D721Med (cell line): Measurements from ENCODE around the gene CTRL.

Experiments
- DNase-seq: peaks from one replicate; pipeline ENCODE4 v3.0.0; 2011; ENCODE audit warnings: low spot score; ENCODE audit not compliant: insufficient read length
- FAIRE-seq: peaks from 2 replicates; lab custom pipeline; 2011; peaks lifted over from hg19 to GRCh38; lab: Jason Lieb, UNC
- TF ChIP-seq, protein P1 (sequence below): IDR thresholded peaks from 2 replicates; pipeline ENCODE4 v1.5.1; 2012; ENCODE audit warnings: mild to moderate bottlenecking, control low read depth; ENCODE audit not compliant: insufficient read depth; ENCODE audit errors: missing control alignments

The CTRL gene

DNA sequence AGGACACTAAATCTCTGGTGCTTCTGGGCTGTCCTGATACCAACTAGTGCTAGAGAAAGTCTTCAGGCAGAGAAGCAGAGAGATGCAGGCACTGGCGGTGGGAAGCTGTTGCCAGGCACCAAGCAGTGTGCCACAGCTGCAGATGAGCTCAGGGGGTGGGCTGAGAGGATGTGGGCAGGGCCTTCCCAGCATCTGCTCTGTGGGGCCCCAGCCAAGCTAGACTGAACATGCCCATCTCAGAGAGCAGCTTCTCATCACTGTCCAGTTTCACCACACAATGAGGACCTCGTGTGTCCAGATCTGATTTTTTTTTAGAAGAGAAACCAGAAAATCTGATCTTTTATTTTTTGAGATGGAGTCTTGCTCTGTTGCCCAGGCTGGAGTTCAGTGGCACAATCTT lies 21.5 kb downstream of the CTRL start:
- no peak for FAIRE-seq
- TF ChIP-seq, protein P1, sequence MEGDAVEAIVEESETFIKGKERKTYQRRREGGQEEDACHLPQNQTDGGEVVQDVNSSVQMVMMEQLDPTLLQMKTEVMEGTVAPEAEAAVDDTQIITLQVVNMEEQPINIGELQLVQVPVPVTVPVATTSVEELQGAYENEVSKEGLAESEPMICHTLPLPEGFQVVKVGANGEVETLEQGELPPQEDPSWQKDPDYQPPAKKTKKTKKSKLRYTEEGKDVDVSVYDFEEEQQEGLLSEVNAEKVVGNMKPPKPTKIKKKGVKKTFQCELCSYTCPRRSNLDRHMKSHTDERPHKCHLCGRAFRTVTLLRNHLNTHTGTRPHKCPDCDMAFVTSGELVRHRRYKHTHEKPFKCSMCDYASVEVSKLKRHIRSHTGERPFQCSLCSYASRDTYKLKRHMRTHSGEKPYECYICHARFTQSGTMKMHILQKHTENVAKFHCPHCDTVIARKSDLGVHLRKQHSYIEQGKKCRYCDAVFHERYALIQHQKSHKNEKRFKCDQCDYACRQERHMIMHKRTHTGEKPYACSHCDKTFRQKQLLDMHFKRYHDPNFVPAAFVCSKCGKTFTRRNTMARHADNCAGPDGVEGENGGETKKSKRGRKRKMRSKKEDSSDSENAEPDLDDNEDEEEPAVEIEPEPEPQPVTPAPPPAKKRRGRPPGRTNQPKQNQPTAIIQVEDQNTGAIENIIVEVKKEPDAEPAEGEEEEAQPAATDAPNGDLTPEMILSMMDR: no peak

DNA sequence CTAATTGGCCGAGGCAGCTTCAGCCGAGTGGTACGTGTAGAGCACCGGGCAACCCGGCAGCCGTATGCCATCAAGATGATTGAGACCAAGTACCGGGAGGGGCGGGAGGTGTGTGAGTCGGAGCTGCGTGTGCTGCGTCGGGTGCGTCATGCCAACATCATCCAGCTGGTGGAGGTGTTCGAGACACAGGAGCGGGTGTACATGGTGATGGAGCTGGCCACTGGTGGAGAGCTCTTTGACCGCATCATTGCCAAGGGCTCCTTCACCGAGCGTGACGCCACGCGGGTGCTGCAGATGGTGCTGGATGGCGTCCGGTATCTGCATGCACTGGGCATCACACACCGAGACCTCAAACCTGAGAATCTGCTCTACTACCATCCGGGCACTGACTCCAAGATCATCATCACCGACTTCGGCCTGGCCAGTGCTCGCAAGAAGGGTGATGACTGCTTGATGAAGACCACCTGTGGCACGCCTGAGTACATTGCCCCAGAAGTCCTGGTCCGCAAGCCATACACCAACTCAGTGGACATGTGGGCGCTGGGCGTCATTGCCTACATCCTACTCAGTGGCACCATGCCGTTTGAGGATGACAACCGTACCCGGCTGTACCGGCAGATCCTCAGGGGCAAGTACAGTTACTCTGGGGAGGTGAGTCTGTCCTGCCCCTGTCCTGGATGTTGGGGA lies 22.5 kb downstream of the CTRL start:
- TF ChIP-seq, protein P1: no peak
- no peak for DNase-seq
- no peak for FAIRE-seq

More for the DNA sequence above, 21.5 kb downstream of the CTRL start:
- DNase-seq: no peak

DNA sequence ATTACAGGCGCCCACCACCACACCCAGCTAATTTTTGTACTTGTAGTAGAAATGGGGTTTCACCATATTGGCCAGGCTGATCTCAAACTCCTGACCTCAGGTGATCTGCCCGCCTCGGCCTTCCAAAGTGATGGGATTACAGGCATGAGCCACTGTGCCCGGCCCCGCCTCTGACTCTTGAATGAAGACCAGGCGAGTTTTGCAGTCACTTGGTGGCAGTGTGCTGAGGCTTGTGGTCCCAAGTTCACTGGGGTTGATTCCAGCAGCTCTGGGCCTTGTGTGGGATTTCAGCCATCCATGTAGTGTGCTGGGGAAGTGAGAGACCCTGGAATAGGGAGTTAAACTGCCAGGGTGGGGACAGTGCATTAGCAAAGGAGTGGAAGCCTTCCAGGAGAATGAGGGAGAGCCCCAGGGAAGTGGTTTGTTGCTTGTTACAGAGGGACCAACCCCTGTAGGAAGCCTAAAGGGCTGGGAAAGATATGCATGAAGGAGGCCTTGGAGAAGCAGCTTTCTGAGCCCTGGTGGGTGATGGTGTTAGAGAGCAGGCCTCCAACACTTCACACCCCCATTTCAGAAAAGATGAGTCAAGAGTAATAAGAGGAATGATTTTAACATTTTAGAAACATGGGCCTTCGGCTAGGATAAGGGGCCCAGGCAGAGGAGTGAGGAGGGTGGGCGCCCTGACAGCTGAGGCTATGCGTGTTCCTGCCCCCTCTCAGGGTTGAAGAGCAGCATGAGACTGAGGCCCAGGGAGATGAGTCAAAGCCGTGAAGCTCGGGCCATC lies 24.1 kb downstream of the CTRL start:
- TF ChIP-seq, protein P1: no peak
- FAIRE-seq (no peak), DNase-seq (no peak)

DNA sequence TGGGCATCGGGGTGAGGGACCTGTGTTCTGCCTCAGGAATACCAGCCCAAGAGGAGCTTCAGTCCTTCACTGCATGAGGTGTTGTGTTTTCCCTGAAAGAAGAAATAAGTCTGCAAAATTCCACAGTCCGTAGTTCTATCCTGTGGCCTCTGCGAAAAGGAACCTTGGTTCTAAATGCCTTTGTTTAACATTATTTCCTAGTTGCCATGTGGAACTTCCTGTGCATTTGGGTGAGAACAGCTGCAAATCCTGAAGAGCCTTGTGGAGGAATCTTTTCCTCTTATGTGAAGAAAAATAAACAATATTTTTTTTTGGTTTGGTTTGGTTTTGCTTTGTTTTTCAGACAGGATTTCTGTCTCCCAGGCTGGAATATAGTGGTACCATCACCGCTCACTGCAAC lies 28.8 kb downstream of the CTRL start:
- DNase-seq: no peak
- TF ChIP-seq, protein P1: no peak
- FAIRE-seq: no peak

DNA sequence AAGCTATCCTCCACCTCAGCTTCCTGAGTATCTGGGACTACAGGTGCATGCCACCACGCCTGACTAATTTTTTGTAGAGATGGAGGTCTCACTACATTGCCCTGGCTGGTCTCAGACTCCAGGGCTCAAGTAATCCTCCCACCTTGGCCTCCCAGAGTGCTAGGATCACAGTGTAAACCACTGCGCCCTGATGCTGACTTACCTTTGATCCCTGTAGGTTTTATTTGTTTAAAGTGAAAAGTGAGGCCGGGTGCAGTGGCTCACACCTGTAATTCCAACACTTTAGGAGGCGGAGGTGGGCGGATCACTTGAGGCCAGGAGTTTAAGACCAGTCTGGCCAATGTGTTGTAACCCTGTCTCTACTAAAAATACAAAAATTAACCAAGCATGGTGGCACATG lies 29.9 kb downstream of the CTRL start:
- FAIRE-seq (no peak), DNase-seq (no peak)
- TF ChIP-seq, protein P1: no peak

DNA sequence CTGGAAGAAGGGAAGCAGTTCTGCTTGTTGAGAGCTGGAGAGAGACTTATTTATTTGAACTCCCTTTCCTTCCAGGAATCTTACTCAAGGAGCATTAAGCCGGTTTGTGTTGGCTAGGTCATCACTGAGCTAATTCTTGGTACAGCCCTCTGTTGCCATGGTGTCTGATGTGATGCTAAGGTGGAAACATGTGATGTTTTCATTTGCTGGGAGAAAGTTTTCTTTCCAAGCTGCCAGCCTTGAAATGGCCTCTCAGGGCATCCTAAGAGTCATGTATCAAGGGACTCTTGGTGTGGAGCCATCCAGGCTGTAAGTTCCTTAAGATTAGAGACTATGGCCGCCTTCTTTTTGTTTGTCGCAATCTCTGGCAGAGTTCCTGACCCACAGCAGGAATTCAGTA lies 34.4 kb downstream of the CTRL start:
- DNase-seq (no peak), FAIRE-seq (no peak)
- TF ChIP-seq, protein P1: no peak
